Measurements from ENCODE around the gene BRSK2.

BRSK2 gene

DNA sequence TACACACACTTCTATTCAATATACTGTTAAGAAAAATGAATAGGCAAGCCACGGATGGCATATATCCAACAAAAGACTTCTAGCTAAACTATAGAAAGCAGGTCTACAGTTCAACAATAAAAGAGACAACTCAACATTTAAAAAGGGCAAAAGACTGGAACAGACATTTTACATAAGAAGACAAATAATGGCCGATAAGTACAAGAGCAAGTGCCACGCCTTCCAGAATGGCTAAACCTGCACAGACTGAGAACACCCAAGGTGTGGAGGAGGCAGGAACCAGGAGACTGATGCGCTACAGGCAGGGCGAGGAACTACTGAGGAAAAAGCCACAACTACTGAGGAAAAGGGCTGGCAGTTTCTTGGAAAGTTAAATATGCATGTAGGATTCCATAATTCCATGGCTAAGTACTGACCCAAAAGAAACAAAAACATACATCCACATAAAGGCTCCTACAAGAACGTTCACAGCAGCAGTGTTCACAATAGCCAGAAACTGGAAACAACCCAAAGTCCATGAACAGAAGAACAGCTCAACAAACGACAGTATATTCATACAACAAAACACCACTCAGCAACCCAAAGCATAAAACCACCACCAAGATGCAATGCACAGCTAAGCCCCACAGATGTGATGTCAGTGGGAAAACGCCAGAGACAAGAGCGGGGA, 106.5 kb downstream of the BRSK2 start:
- DNase-seq (ENCODE audit: low read depth in 1 of 2, low spot score in 1 of 2) = no peak

GRCh38 chr11:1496761-1497095, 107.0 kb downstream of the BRSK2 start:
- no peak for DNase-seq (ENCODE audit: low read depth in 1 of 2, low spot score in 1 of 2)

DNA sequence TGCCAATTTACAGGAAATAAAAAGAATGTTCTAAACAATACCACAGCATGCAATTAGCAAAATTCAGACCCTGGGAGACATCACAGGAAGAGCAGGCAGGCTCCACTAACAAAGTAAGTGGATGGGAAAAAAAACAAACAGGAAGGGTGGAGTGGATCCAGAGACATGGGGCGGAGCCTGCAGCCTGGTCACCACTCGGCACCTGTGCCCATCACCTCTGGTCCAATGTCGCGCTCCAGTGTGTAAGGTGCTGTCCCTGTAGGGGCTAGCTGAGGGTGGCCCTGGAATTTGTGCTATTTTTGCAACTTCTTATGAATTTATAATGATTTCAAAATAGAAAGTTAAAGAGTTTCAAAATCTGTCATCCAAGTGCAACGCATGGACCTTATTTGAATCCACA, 107.9 kb downstream of the BRSK2 start:
- no peak for DNase-seq (ENCODE audit: low read depth in 1 of 2, low spot score in 1 of 2)

DNA sequence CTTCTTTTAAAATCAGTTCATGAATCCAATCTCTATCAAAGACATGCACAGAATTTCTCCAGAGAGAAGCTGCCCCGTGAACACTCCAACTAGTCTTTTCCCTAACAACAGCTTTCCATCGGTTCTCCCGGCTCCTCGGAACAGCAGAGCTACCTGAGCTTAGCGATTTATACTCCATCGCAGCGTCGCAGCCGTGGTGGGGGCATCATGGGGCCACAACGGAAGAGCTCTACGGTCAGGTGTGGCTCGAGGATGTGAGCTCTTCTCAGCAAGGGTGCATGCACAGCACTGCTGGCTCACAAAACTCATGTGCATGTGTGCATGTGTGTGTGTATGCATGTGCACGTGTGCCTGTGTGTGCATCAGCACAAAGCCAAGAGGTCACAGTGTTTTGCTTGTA, 108.5 kb downstream of the BRSK2 start:
- DNase-seq (ENCODE audit: low read depth in 1 of 2, low spot score in 1 of 2) = no peak

DNA sequence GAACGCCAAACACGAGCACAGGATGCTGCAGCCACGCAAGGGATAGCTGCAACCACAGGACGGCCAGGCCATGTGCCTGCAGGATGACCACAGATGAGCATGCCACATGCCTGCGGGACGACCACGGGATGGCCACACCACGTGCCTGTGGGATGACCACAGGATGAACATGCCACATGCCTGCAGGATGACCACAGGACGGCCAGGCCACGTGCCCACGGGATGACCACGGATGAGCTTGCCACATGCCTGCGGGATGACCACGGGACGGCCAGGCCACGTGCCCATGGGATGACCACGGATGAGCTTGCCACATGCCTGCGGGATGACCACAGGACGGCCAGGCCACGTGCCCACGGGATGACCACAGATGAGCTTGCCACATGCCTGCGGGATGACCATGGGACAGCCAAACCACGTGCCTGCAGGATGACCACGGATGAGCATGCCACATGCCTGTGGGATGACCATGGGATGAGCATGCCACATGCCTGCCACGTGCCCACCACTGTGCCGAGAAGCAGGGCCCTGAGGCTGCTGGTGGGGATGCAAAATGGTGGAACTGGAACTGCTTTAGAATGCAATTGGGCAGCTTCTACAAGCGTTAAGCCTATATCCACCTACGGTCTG, 109.6 kb downstream of the BRSK2 start:
- no peak for DNase-seq (ENCODE audit: low read depth in 1 of 2, low spot score in 1 of 2)

GRCh38 chr11:1499899-1500298, 110.2 kb downstream of the BRSK2 start:
- no peak for DNase-seq (ENCODE audit: low read depth in 1 of 2, low spot score in 1 of 2)

- no peak for DNase-seq (ENCODE audit: low read depth in 1 of 2, low spot score in 1 of 2)
Observed at GRCh38 chr11:1500466-1501420, 111.0 kb downstream of the BRSK2 start.

DNA sequence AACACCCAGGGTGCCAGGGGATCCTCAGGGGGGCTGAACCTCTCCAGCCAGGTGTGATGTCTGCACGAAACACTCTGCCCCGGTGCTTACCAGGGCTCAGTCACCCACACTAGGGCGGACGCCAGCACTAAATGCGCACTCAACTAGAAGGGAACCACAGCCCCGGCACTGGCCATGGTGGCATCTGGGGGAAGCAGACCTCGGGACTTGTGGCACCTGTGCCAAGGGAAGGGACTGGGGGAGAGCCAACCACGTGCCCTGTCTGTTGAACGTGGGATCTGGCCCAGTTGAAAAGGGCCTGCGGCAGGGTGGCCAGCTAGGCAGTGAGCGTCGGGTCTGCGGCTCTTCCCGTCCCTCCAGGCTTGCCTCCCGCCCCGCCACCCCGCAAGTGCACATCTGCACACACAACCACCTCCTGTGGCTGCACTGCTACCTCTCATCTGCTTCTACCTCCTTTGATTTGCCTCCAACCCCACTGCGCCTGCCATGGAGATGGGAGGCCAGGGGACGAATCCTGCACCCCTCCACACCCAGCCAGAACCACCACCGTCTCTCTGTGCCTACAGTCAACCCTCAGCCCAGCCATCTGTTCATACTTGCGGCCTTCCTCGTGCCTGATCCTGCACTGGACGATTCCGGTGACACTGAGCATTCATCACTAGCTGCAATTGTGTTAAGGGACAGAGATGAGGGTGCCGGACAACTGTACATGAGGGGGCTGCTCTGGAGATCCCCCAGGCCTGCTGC, 111.9 kb downstream of the BRSK2 start:
- no peak for DNase-seq (ENCODE audit: low read depth in 1 of 2, low spot score in 1 of 2)

- no peak for DNase-seq (ENCODE audit: low read depth in 1 of 2, low spot score in 1 of 2)
Observed at GRCh38 chr11:1502168-1502953, 112.6 kb downstream of the BRSK2 start.

DNA sequence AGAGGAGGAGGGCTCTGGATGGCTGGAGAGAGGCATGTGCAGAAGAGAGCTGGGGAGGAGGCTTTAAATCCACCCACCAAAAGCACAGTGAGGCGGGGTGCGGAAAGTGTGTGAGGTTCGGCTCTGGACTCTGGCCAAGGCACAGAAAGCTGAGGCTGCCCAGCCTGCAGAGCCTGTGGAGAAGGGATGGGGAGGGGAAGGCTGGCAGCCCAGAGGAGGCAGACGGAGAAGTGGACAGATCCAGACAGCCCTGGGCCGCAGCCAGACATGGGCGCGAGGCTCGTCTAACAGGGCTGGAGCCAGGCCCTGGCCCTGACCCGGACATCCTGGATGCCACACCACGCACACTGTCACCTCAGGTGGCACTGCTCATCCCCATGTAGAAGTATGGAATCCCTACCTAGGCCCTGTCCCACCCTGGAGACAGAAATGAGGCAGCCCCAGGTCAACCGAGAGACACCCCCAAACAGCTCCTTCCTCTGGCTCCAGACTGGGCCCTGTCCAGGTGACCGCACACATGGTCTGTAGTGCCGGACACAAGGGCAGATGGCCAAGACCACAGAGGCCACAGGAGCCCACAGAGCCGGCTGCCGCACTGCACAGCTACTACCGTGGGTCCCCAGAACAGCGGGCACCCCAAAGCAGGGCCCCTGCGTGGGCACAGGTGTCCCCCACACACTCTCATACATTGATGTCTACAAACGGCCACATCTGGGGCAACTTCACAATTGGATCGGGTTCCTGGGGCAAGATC, 113.4 kb downstream of the BRSK2 start:
- DNase-seq (ENCODE audit: low read depth in 1 of 2, low spot score in 1 of 2) = no peak

DNA sequence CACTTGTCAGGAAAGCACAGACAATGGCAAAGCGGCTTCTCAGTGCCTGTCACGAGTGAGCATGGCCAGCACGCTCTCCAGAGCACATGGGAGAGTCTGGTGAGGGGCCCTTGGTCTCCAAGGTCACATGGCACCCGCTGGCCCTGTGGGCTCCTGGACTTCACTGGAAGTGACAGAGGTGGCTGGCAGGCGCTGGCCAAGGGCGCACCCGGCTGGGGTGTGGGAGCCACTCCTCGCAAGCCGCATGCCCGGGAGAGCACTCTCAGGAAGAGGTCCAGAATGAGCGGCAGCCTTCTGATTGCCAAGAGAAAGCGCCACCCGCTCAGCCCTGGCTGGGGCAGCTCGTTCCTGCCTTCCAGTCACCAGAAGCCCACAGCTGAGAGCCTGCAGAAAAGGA, 114.0 kb downstream of the BRSK2 start:
- no peak for DNase-seq (ENCODE audit: low read depth in 1 of 2, low spot score in 1 of 2)

DNA sequence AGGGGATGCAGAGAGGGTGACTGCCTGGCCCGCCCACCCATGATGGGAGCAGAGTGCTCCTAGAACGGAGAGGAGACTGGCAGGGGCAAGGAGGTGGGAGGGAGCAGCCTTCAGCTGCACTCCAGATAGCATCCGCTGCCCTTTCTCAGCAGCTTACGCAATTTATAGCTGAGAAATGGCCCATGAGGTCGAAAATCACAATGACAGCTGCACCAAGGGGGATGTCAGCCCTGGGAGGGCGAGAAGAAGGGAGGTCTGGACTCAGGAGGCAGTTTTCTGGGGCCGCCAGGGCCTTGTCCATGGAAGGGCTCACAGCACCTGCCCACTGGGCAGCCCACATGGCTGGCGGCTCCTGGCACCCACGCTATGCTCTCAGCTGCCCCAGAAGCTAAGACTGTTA, 114.4 kb downstream of the BRSK2 start:
- DNase-seq (ENCODE audit: low read depth in 1 of 2, low spot score in 1 of 2) = no peak

DNA sequence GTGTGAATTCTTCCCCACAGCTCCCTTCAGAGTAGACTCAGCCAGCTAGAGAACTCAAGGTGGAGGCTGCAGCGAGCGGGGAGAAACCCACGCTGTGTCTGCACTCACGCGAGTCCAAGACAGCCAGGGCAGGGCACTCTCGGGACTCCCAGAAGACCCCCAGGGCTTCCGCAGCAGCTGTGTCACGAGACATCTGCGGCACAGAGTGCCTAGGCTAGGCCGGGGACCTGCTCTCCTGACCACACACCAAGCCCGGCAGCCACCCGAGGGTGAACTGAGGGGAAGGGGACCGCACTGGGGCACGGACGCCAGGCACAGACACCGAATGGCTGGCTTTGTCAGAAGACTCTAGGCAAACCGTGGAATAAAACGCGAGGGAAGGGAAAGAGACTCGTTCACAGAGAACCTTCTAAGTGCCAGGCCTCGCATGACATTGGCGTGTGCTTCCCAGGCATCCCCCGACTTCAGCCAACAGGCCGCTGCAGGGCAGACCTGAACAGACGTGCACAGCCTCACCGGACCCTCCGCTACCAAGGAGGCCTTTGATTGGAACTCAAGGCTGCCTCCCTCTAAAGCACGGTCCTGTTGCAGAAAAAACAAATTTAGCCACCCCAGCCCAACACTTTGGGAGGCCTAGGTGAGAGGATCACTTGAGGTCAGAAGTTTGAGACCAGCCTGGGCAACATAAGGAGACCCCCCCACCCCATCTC, 115.0 kb downstream of the BRSK2 start:
- no peak for DNase-seq (ENCODE audit: low read depth in 1 of 2, low spot score in 1 of 2)

DNA sequence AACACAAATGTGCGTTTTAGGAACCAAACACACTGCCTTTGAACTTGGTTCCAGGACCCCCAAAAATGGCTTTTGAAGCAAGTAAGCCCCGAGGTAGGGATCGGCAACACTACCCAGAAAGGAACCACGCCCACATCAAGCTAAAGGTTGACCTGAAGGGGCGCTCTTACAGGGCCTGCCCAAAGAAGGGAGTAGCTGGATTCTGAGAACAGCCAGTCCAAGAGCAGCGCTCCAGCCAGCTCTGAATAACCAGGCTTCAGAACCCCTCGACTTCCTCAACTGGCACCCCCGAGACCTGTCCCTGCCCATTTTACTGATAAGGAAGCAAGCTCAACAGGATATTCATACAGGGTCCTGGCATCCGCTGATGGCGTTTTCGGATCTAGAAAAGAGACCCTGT, 115.7 kb downstream of the BRSK2 start:
- DNase-seq (ENCODE audit: low read depth in 1 of 2, low spot score in 1 of 2) = no peak

DNA sequence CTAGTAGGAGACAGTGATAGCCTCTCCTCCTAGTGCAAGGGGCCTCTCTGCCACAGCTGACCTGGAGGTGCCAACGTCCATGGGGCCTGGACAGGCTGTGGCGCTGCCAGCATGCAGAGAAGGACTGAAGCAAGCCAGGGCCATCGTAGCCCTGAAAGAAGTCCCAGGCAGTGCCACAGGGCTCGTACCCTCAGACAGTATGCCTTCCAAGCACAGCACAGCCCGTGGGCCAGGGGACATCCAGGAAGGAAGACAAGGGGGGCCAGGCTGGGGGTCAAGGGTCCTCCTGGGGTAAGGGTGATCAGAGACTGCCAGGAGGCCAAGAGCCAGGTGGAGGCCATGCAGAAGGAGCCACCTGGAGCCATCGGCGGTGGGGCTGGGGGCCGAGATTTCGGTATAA, 117.2 kb downstream of the BRSK2 start:
- no peak for DNase-seq (ENCODE audit: low read depth in 1 of 2, low spot score in 1 of 2)

DNA sequence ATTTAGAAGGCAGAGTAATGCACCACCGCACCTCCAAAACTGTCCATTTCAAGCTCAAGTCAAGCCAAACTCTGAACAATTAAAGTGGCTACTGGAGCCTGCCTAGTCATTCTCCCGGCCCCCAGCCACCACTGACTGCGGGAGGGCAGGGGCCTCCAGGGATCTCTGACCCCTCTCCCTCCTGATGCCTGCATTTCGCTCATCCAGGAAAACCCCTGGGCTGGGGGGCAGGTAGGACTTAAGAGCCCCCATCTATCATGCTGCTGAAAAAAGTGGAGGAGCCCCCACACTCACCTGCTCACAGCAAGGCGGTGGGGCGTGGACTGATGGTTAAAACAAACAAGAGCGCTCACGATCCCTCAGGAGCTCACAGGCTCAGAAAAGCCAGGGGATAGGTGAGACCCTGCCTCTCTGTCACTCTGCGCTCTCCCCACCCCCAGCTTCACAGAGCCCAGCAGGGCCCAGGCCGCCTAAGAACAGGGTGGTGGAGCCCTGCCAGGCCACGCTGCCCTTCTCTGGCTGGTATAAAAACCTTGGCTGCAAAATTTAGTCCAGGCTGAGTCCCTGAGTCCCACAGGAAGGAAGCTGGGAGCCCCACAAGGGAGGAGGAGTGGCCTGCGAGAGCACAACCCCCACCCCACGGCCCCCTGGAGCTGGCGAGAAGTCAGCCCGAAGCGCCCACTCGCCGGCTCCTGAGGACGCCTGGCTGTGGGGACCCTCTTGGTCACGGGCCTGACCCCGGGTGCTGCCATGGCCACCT, 117.8 kb downstream of the BRSK2 start:
- DNase-seq (ENCODE audit: low read depth in 1 of 2, low spot score in 1 of 2) = no peak

DNA sequence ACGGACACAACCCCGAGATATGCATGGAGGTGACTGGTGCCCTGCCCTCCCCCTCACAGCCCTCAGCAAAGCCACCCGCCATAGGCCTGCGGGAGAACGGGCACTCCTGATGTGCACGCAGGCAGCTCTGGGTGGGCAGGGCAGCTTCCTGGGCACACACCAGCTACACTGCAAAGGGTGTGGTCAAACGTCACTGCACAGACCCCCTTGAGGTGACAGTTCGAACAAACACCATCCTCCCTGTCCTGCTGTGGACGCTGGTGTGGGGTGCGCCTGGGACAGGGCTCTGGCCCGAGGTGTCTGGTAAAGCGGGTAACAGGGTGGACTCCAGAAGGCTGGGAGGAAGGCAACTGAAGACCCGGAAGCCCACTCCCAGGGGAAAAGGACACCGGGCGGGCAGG, 118.8 kb downstream of the BRSK2 start:
- DNase-seq (ENCODE audit: low read depth in 1 of 2, low spot score in 1 of 2) = no peak

DNA sequence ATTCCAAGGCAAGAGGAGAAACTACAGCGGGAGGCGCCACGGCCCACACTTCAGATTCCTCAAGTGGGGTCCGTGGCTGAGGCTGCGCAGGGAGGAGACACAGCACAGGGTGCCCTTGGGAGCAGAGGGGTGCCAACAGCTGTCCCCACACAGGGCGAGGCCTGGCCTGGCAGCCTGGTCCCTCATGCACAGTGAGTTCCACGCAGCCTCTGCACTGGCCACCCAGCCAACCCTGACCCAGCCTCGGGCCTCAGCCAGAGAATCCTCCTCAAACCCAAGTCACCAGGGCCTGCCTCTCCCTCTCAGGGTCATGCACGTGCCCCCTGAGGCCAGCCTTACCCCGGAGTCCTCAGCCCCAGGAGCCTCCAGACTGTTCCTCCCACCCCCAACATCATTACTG, 119.3 kb downstream of the BRSK2 start:
- no peak for DNase-seq (ENCODE audit: low read depth in 1 of 2, low spot score in 1 of 2)
